ENCODE measurements around the gene CCDC60.

CCDC60 gene

GRCh38 chr12:119419381-119419780 lies 84.9 kb downstream of the CCDC60 start:
- TF ChIP-seq EZH2 (optimal IDR thresholded peaks at IDR 0.05; ENCODE audit: low read depth, low read length), result no peak
- TF ChIP-seq CTCF (IDR thresholded peaks at IDR 0.05; ENCODE audit: low read length), result no peak
- no peak for TF ChIP-seq EZH2phosphoT487 (IDR thresholded peaks at IDR 0.05; ENCODE audit: low read length)
- no peaks in the 10 kb centered on the region for H4K20me1 ChIP-seq (ENCODE audit: insufficient read depth, low read length)
- DNase-seq, result no peak

GRCh38 chr12:119423285-119423684 lies 88.8 kb downstream of the CCDC60 start:
- Histone ChIP-seq H3K4me2 (ENCODE audit: low read depth, low read length) (no peak overlapping the region), H3K9me3 (replicated peaks; ENCODE audit: insufficient read depth, low read length) (no peaks in the 10 kb centered on the region), H3K27ac (ENCODE audit: low read length) (no peak overlapping the region), H3K79me2 (ENCODE audit: low read length) (no peaks in the 10 kb centered on the region), H4K20me1 (ENCODE audit: insufficient read depth, low read length) (no peaks in the 10 kb centered on the region), H3K4me1 (ENCODE audit: low read length) (no peaks in the 10 kb centered on the region), H3K4me3 (ENCODE audit: low read length) (no peak overlapping the region), H3K27me3 (replicated peaks; ENCODE audit: insufficient read depth, low read length) (no peaks in the 10 kb centered on the region), H3K36me3 (replicated peaks; ENCODE audit: insufficient read depth, low read length) (no peaks in the 10 kb centered on the region), H2AFZ (ENCODE audit: low read length) (no peak overlapping the region), H3K9me2 (replicated peaks; ENCODE audit: insufficient read depth, low read length) (no peaks in the 10 kb centered on the region), H3F3A (ENCODE audit: insufficient read depth, low read length) (no peaks in the 10 kb centered on the region), H3K9ac (ENCODE audit: low read length) (no peak overlapping the region)
- no peak for DNase-seq
- TF ChIP-seq EZH2 (optimal IDR thresholded peaks at IDR 0.05; ENCODE audit: low read depth, low read length) (no peak), CTCF (IDR thresholded peaks at IDR 0.05; ENCODE audit: low read length) (no peak), EZH2phosphoT487 (IDR thresholded peaks at IDR 0.05; ENCODE audit: low read length) (no peak)

More at GRCh38 chr12:119419381-119419780, 84.9 kb downstream of the CCDC60 start:
- H3K27me3 ChIP-seq (replicated peaks; ENCODE audit: insufficient read depth, low read length), result no peaks in the 10 kb centered on the region
- H3K79me2 ChIP-seq (ENCODE audit: low read length), result no peaks in the 10 kb centered on the region
- no peak overlapping the region for H3K4me3 ChIP-seq (ENCODE audit: low read length)
- H3F3A ChIP-seq (ENCODE audit: insufficient read depth, low read length), result no peaks in the 10 kb centered on the region
- H3K9ac ChIP-seq (ENCODE audit: low read length), result no peak overlapping the region
- no peaks in the 10 kb centered on the region for H3K9me3 ChIP-seq (replicated peaks; ENCODE audit: insufficient read depth, low read length)
- H2AFZ ChIP-seq (ENCODE audit: low read length), result no peak overlapping the region
- H3K4me2 ChIP-seq (ENCODE audit: low read depth, low read length), result no peak overlapping the region
- H3K9me2 ChIP-seq (replicated peaks; ENCODE audit: insufficient read depth, low read length), result no peaks in the 10 kb centered on the region
- H3K36me3 ChIP-seq (replicated peaks; ENCODE audit: insufficient read depth, low read length), result no peaks in the 10 kb centered on the region
- H3K27ac ChIP-seq (ENCODE audit: low read length), result no peak overlapping the region
- no peaks in the 10 kb centered on the region for H3K4me1 ChIP-seq (ENCODE audit: low read length)

- Histone ChIP-seq H2AFZ (ENCODE audit: low read length) (no peak overlapping the region), H3K4me1 (ENCODE audit: low read length) (no peaks in the 10 kb centered on the region), H3F3A (ENCODE audit: insufficient read depth, low read length) (no peaks in the 10 kb centered on the region)
Measured at GRCh38 chr12:119425623-119426022, 91.1 kb downstream of the CCDC60 start.

More at GRCh38 chr12:119425623-119426022, 91.1 kb downstream of the CCDC60 start:
- Histone ChIP-seq H3K36me3 (replicated peaks; ENCODE audit: insufficient read depth, low read length) (no peaks in the 10 kb centered on the region), H4K20me1 (ENCODE audit: insufficient read depth, low read length) (no peaks in the 10 kb centered on the region), H3K4me2 (ENCODE audit: low read depth, low read length) (no peak overlapping the region), H3K27ac (ENCODE audit: low read length) (no peak overlapping the region), H3K27me3 (replicated peaks; ENCODE audit: insufficient read depth, low read length) (no peaks in the 10 kb centered on the region), H3K9me2 (replicated peaks; ENCODE audit: insufficient read depth, low read length) (no peaks in the 10 kb centered on the region), H3K79me2 (ENCODE audit: low read length) (no peaks in the 10 kb centered on the region), H3K4me3 (ENCODE audit: low read length) (no peak overlapping the region), H3K9ac (ENCODE audit: low read length) (no peak overlapping the region), H3K9me3 (replicated peaks; ENCODE audit: insufficient read depth, low read length) (no peaks in the 10 kb centered on the region)
- DNase-seq, result no peak
- TF ChIP-seq EZH2phosphoT487 (IDR thresholded peaks at IDR 0.05; ENCODE audit: low read length) (no peak), EZH2 (optimal IDR thresholded peaks at IDR 0.05; ENCODE audit: low read depth, low read length) (no peak), CTCF (IDR thresholded peaks at IDR 0.05; ENCODE audit: low read length) (no peak)

Measured in MM.1S (cell line).